Body of pancreas (tissue), 4 donors: Measurements from ENCODE around the gene SGK1.

Experiments
- CTCF ChIP-seq, 7 experiments: fragments of 450-650 bp in 4 of 7; fragments of 200-600 bp in 3 of 7; sonication (generic) in 3 of 7; IDR thresholded peaks; one replicate each; pipeline ENCODE4 v1.5.1; 2016 to 2019; ENCODE audit warnings: antibody characterized with exemption in 7 of 7
- POLR2A ChIP-seq, 3 donors: fragments of 450-650 bp; IDR thresholded peaks; one replicate each; pipeline ENCODE4 v1.6.1; 2016; ENCODE audit warnings: antibody characterized with exemption in 3 of 3, mild to moderate bottlenecking in 2 of 3

- TF ChIP-seq POLR2A (IDR thresholded peaks at IDR 0.05) (no peak), CTCF (IDR thresholded peaks at IDR 0.05) (no peak)
These were observed 10.9 kb upstream of the SGK1 start for GRCh38 chr6:134328792-134329191.
